Fibroblast of mammary gland (primary cell): ENCODE data around the gene SHROOM2.

Source experiments
- DNase-seq: peaks from one replicate; pipeline ENCODE4 v3.0.0-alpha.2; 2010; ENCODE audit warnings: low read depth
- H3K4me3 ChIP-seq: 2 replicates; pipeline ENCODE4 v1.5.1; 2011; ENCODE audit warnings: low read depth, mild to moderate bottlenecking, low read length, moderate library complexity; ENCODE audit not compliant: control insufficient read depth
- TF ChIP-seq, protein P1 (sequence below): conservative IDR thresholded peaks from 2 replicates; pipeline ENCODE4 v1.5.1; 2011; ENCODE audit warnings: low read depth, low read length, inconsistent platforms; ENCODE audit not compliant: control insufficient read depth, insufficient read depth

SHROOM2 gene

DNA sequence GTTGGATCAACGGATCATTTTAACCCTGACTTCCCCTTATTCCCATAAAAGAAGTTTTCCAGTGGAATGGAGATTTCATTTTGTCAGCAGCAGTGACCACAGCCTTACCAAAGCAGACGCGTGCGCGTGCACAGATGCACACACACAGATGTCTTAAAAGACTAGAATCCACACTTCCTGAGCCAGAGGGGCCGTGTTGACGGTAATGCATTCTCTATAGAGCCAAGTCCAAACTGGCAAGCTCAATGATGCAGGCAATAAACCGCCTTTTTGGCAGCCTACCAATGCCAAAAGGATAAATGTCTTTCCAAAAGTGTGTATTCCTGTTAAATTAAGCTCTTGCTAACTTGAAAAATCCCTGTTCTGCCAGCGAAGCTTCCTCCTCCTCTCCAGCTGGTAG is 162.2 kb downstream of the SHROOM2 start:
- TF ChIP-seq, protein P1, sequence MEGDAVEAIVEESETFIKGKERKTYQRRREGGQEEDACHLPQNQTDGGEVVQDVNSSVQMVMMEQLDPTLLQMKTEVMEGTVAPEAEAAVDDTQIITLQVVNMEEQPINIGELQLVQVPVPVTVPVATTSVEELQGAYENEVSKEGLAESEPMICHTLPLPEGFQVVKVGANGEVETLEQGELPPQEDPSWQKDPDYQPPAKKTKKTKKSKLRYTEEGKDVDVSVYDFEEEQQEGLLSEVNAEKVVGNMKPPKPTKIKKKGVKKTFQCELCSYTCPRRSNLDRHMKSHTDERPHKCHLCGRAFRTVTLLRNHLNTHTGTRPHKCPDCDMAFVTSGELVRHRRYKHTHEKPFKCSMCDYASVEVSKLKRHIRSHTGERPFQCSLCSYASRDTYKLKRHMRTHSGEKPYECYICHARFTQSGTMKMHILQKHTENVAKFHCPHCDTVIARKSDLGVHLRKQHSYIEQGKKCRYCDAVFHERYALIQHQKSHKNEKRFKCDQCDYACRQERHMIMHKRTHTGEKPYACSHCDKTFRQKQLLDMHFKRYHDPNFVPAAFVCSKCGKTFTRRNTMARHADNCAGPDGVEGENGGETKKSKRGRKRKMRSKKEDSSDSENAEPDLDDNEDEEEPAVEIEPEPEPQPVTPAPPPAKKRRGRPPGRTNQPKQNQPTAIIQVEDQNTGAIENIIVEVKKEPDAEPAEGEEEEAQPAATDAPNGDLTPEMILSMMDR: no peak
- no peak for DNase-seq
- H3K4me3 ChIP-seq: no peak overlapping the region

DNA sequence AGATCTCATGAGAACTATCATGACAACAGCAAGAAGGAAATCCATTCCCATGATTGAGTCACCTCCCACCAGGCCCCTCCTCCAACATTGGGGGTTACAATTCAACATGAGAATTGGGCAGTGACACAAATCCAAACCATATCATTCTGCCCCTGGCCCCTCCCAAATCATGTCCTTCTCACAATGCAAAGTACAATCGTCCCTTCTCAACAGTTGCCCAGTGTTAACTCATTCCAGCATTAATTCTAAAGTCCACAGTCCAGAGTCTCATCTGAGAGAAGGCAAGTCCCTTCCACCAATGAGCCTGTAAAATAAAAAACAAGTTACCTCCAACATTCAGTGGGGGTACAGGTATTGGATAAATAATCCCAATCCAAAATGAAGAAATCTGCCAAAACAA is 166.1 kb downstream of the SHROOM2 start:
- no peak for DNase-seq
- TF ChIP-seq, protein P1: no peak
- H3K4me3 ChIP-seq: no peak overlapping the region

DNA sequence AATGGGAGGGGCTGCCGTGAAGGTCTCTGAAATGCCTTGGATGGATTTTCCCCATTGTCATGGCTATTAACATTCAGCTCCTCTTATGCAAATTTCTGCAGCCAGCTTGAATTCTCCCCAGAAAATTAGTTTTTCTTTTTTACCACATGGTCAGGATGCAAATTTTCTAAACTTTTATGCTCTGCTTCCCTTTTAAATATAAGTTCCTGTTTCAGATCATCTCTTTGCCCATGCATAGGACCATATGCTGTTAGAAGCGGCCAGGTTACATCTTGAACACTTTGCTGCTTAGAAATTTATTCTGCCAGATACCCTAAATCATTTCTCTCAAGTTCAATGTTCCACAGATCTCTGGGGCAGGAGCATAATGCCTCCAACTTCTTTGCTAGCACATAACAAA is 167.2 kb downstream of the SHROOM2 start:
- DNase-seq: no peak
- TF ChIP-seq, protein P1: no peak
- H3K4me3 ChIP-seq: no peak overlapping the region

DNA sequence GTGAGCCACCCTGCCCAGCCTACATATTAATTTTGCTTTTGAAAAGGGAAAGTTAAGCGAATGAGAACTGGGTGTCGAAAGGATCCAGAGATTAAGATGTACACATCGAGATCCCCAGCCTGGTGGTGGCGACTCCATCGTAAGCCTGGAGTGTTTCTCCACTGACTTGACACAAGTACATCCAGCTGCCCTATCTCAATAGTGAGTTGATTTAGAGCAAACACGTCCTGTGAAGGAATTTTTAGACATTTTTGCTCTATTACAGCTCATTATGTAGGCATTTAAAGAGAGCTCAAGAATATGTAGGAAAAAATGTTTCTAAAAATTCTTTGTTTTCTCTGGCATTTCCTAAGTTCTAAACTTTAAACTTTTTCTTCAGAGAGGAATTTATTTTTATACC is 169.3 kb downstream of the SHROOM2 start:
- DNase-seq: no peak
- H3K4me3 ChIP-seq: no peak overlapping the region
- TF ChIP-seq, protein P1: no peak

DNA sequence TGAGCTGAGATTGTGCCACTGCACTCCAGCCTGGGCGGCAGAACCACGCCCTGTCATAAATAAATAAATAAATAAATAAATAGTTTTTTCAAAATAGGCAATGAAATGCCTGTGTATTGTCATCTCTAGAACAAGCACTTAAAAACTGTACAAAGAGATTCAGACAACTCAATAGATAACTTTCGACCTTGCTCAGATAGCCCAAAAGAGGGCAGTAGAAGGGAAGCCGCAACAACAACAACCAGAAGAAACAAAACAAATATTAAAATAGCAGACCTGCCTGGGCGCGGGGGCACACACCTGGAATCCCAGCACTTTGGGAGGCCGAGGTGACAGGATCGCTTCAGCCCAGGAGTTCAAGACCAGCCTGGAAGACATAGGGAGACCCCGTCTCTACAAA is 171.5 kb downstream of the SHROOM2 start:
- no peak for DNase-seq
- no peak overlapping the region for H3K4me3 ChIP-seq
- TF ChIP-seq, protein P1: no peak

DNA sequence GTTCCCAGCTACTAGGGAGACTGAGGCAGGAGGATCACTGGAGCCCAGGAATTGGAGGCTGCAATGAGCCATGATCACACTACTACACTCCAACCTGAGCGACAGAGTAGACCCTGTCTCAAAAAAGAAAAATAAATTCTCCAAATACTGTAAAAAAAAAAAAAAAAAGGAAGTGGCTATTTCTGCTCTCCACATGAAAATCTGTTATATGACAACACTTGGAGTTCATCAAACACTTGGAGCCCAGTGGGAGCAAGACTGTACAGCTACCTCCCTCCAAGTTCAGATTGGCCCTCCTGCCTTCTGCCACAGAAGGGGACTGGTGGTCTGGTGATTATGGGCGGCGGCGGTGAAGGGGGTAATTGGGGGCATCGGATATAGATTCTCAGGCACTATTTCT is 172.0 kb downstream of the SHROOM2 start:
- no peak for DNase-seq
- TF ChIP-seq, protein P1: no peak
- H3K4me3 ChIP-seq: no peak overlapping the region

DNA sequence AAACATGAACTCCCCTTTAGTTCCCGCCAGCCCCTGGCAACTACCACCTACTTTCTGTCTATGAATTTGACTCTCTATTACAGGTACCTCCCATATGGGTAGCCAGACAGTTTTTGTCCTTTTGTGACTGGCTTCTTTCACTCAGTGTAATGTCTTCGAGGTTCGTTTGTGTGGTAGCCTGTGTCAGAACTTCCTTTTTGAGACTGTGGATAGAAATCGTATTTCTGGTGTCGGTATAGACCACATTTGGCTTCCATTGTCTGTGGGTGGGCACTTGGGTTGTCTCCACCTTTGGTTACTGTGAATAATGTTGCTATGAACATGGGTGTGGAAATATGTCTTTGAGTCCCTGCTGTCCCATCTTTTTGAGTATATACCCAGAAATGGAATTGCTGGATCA is 175.5 kb downstream of the SHROOM2 start:
- no peak overlapping the region for H3K4me3 ChIP-seq
- TF ChIP-seq, protein P1: no peak
- no peak for DNase-seq
